H1 (cell line): Measurements from ENCODE around the gene RAD54L. TPM values are rescaled to one million over a fixed set of nuclear protein-coding genes. Genes with fewer than 3 reads are reported as not detected.

ENCODE experiments used
- CTCF ChIA-PET: fragments of 300-600 bp; sonication (Branson Sonifier 250); formaldehyde crosslinking; loops from one replicate; lab custom pipeline; 2021; ENCODE audit not compliant: partially characterized antibody; lab: Charles Lee
- POLR2A ChIA-PET: fragments of 300-600 bp; sonication (Branson Sonifier 250); formaldehyde crosslinking; loops from one replicate; lab custom pipeline; 2021; ENCODE audit warnings: inconsistent platforms; ENCODE audit not compliant: partially characterized antibody; lab: Charles Lee
- DNase-seq, 2 experiments: peaks; one replicate each; pipeline versions ENCODE4 v3.0.0 to v3.0.0-alpha.2; 2010 to 2022; ENCODE audit warnings: low spot score in 2 of 2, low read depth in 1 of 2, mixed read lengths in 1 of 2
- FAIRE-seq: peaks from 2 replicates; lab custom pipeline; 2011; peaks lifted over from hg19 to GRCh38; lab: Jason Lieb, UNC
- H2AFZ ChIP-seq: 2 replicates; pipeline ENCODE4 v1.8.1; 2012; ENCODE audit warnings: low read length, inconsistent platforms
- H2AK5ac ChIP-seq: 2 replicates; pipeline ENCODE4 v1.6.1; 2013; ENCODE audit warnings: low read depth, low read length
- H2BK120ac ChIP-seq: replicated peaks from 2 replicates; pipeline ENCODE3; 2013; ENCODE audit warnings: low read depth, low read length, inconsistent platforms
- H2BK12ac ChIP-seq: 2 replicates; pipeline ENCODE4 v1.6.1; 2013; ENCODE audit warnings: low read depth, low read length
- H2BK15ac ChIP-seq: 2 replicates; pipeline ENCODE4 v1.6.1; 2013; ENCODE audit warnings: low read length
- H2BK20ac ChIP-seq: 2 replicates; pipeline ENCODE4 v1.6.1; 2013; ENCODE audit warnings: low read length
- H2BK5ac ChIP-seq: 2 replicates; pipeline ENCODE4 v1.6.1; 2013; ENCODE audit warnings: low read depth, low read length
- H3K14ac ChIP-seq: 2 replicates; pipeline ENCODE4 v1.6.1; 2013; ENCODE audit warnings: inconsistent platforms; ENCODE audit not compliant: insufficient read length
- H3K18ac ChIP-seq: 2 replicates; pipeline ENCODE4 v1.6.1; 2013; ENCODE audit warnings: low read length; ENCODE audit errors: extremely low read depth
- H3K23ac ChIP-seq: 2 replicates; pipeline ENCODE4 v1.6.1; 2013; ENCODE audit warnings: inconsistent platforms; ENCODE audit not compliant: insufficient read length
- H3K23me2 ChIP-seq: 2 replicates; pipeline ENCODE4 v1.6.1; 2013; ENCODE audit warnings: low read depth, low read length
- H3K27ac ChIP-seq: 2 replicates; pipeline ENCODE4 v1.6.1; 2011; ENCODE audit warnings: low read depth, low read length, inconsistent platforms
- H3K27me3 ChIP-seq, 4 experiments: replicated peaks in 1 of 4; 1 replicate in 1 of 4; 2 replicates in 3 of 4; pipeline versions ENCODE4 v1.6.1 to v1.8.1; 2011 to 2013; ENCODE audit warnings: low read length in 3 of 4, mild to moderate bottlenecking in 3 of 4, inconsistent platforms in 2 of 4, mixed read lengths in 2 of 4, moderate library complexity in 1 of 4; ENCODE audit not compliant: control insufficient read depth in 3 of 4, insufficient read depth in 3 of 4; ENCODE audit errors: extremely low read depth in 1 of 4
- H3K36me3 ChIP-seq, 4 experiments: 2 replicates each; pipeline versions ENCODE4 v1.6.1 to v1.8.1; 2011 to 2013; ENCODE audit warnings: mild to moderate bottlenecking in 4 of 4, low read length in 3 of 4, moderate library complexity in 2 of 4, control low read depth in 1 of 4, inconsistent platforms in 1 of 4; ENCODE audit not compliant: insufficient read depth in 4 of 4, control insufficient read depth in 2 of 4
- H3K4ac ChIP-seq: replicated peaks from 2 replicates; pipeline ENCODE3; 2013; ENCODE audit warnings: low read length, low read depth, mixed read lengths, inconsistent platforms; ENCODE audit not compliant: insufficient read length
- H3K4me1 ChIP-seq, 4 experiments: replicated peaks in 1 of 4; 1 replicate in 1 of 4; 2 replicates in 3 of 4; pipeline versions ENCODE4 v1.6.1 to v1.8.1; 2011 to 2013; ENCODE audit warnings: low read length in 3 of 4, inconsistent platforms in 2 of 4, mixed read lengths in 1 of 4; ENCODE audit not compliant: insufficient read depth in 4 of 4, control insufficient read depth in 3 of 4
- H3K4me2 ChIP-seq, 2 experiments: 2 replicates each; pipeline versions ENCODE4 v1.6.1 to v1.8.1; 2011 to 2013; ENCODE audit warnings: low read depth in 2 of 2, low read length in 2 of 2, control low read depth in 1 of 2, inconsistent platforms in 1 of 2, mild to moderate bottlenecking in 1 of 2; ENCODE audit not compliant: insufficient read depth in 1 of 2
- H3K4me3 ChIP-seq, 4 experiments: fragments of 200-600, 300-600 bp in 1 of 4; sonication (generic), shearing (Covaris generic), sonication (Bioruptor Twin) in 1 of 4; 2 replicates each; pipeline versions ENCODE4 v1.5.1 to v1.8.1; 2011 to 2016; ENCODE audit warnings: low read length in 4 of 4, low read depth in 3 of 4, control low read depth in 2 of 4, inconsistent platforms in 2 of 4, mild to moderate bottlenecking in 2 of 4, mixed read lengths in 1 of 4, moderate library complexity in 1 of 4; ENCODE audit not compliant: insufficient read depth in 2 of 4; ENCODE audit errors: extremely low read depth in 1 of 4
- H3K56ac ChIP-seq: replicated peaks from 2 replicates; pipeline ENCODE3; 2013; ENCODE audit warnings: low read depth, mild to moderate bottlenecking, mixed read lengths, low read length, inconsistent platforms; ENCODE audit not compliant: insufficient read length
- H3K79me1 ChIP-seq: 2 replicates; pipeline ENCODE4 v1.6.1; 2013; ENCODE audit warnings: low read depth, low read length, control low read depth
- H3K79me2 ChIP-seq, 2 experiments: 2 replicates each; pipeline versions ENCODE4 v1.6.1 to v1.8.1; 2012 to 2013; ENCODE audit warnings: low read length in 2 of 2, mild to moderate bottlenecking in 2 of 2, inconsistent platforms in 1 of 2; ENCODE audit not compliant: insufficient read depth in 2 of 2, control insufficient read depth in 1 of 2
- H3K9ac ChIP-seq, 4 experiments: replicated peaks in 1 of 4; 1 replicate in 1 of 4; 2 replicates in 3 of 4; pipeline versions ENCODE4 v1.6.1 to v1.8.1; 2011 to 2013; ENCODE audit warnings: low read depth in 3 of 4, low read length in 3 of 4, control low read depth in 2 of 4, mild to moderate bottlenecking in 2 of 4, moderate library complexity in 2 of 4, inconsistent platforms in 1 of 4; ENCODE audit errors: extremely low read depth in 1 of 4
- H3K9me3 ChIP-seq, 2 experiments: 2 replicates each; pipeline versions ENCODE4 v1.6.1 to v1.8.1; 2012 to 2013; ENCODE audit warnings: mild to moderate bottlenecking in 2 of 2, moderate library complexity in 2 of 2, control low read depth in 1 of 2, inconsistent platforms in 1 of 2, low read depth in 1 of 2, low read length in 1 of 2, mixed read lengths in 1 of 2; ENCODE audit not compliant: insufficient read depth in 2 of 2
- H4K20me1 ChIP-seq, 2 experiments: replicated peaks in 1 of 2; 2 replicates each; pipeline versions ENCODE3 to v1.8.1; 2011 to 2013; ENCODE audit warnings: inconsistent platforms in 2 of 2, low read length in 2 of 2, mild to moderate bottlenecking in 1 of 2; ENCODE audit not compliant: insufficient read depth in 2 of 2, control insufficient read depth in 1 of 2
- H4K5ac ChIP-seq: 2 replicates; pipeline ENCODE4 v1.6.1; 2013; ENCODE audit warnings: low read length, low read depth, mixed read lengths, inconsistent platforms; ENCODE audit not compliant: insufficient read length
- H4K8ac ChIP-seq: 2 replicates; pipeline ENCODE4 v1.8.0; 2013; ENCODE audit warnings: mild to moderate bottlenecking, moderate library complexity, low read length, inconsistent platforms; ENCODE audit not compliant: insufficient read depth; ENCODE audit errors: extremely low read depth
- H4K91ac ChIP-seq: replicated peaks from 2 replicates; pipeline ENCODE3; 2013; ENCODE audit warnings: low read length, mixed read lengths, inconsistent platforms; ENCODE audit not compliant: insufficient read length
- HDAC2 ChIP-seq, 2 experiments: fragments of 300-600 bp in 1 of 2; sonication (generic) in 1 of 2; IDR thresholded peaks; 2 replicates each; pipeline ENCODE4 v1.6.1; 2011 to 2012; ENCODE audit warnings: low read depth in 2 of 2, low read length in 2 of 2, mild to moderate bottlenecking in 2 of 2, moderate library complexity in 2 of 2, borderline replicate concordance in 1 of 2, inconsistent platforms in 1 of 2
- POU5F1 ChIP-seq: IDR thresholded peaks from 2 replicates; pipeline ENCODE4 v1.6.1; 2011; ENCODE audit warnings: low read depth, mild to moderate bottlenecking, low read length, moderate library complexity
- ZNF274 ChIP-seq: IDR thresholded peaks from 2 replicates; pipeline ENCODE4 v1.7.0; 2012; ENCODE audit warnings: low read length, borderline replicate concordance; ENCODE audit errors: extremely low read depth
- WGBS, 2 experiments: shearing (Covaris generic) in 1 of 2; methylation state at CpG; one replicate each; pipeline versions ENCODE4 v1.1.6 to v1.1.7; 2013 to 2015; ENCODE audit warnings: low lambda C conversion rate in 2 of 2, mixed read lengths in 2 of 2, inconsistent platforms in 1 of 2, low coverage in 1 of 2, missing lambda C conversion rate in 1 of 2; ENCODE audit not compliant: insufficient replicate concordance in 2 of 2, insufficient coverage in 1 of 2, insufficient read length in 1 of 2; ENCODE audit errors: extremely low coverage in 1 of 2, missing lambda C conversion rate in 1 of 2; 5-methylcytosine and 5-hydroxymethylcytosine counted together
- polyA plus RNA-seq, 7 experiments: library from polyadenylated mRNA; depleted of rRNA in 3 of 7; stranded (reverse) in 5 of 7; unstranded in 2 of 7; fragments of >200 nt in 5 of 7; fragments of 200-250 nt in 2 of 7; gene quantifications; 1 replicate in 5 of 7; 2 replicates in 1 of 7; 4 replicates in 1 of 7; pipeline versions ENCODE4 v1.2.1 to v1.2.3, GENCODE V29; 2011 to 2013; ENCODE audit warnings: missing spikeins in 2 of 7, mixed read lengths in 2 of 7
- total RNA-seq: library from RNA; stranded (reverse); fragmentation: NEBNext Ultra II Directional; extraction: Animal tissue kit (Norgen Biotek cat#: 25700); gene quantifications from 2 replicates; pipeline ENCODE4 v1.2.1, GENCODE V29; 2021

Gene RAD54L
- total and polyA plus RNA-seq, 2 of the 8 experiments (the other 6 are each of a cell fraction or from before 2014, with no cell fraction given), result 43.5 to 50.3 TPM

- H3K23ac ChIP-seq, result no peak overlapping the region
- 34% methylated on average over 4 of the region's 4 CpGs; no CpG with 5 or more reads in 1 of the 2 experiments for WGBS, 2 experiments
- DNase-seq, result peak in 1 of 2 experiments; percentile 59
- H2AK5ac ChIP-seq, result no peak overlapping the region
- H3K14ac ChIP-seq, result no peak overlapping the region
- no peaks in the 10 kb centered on the region for H3K79me1 ChIP-seq
- H2BK120ac ChIP-seq, result no peak overlapping the region
- H3K4ac ChIP-seq, result no peak overlapping the region
- H2BK15ac ChIP-seq, result no peak overlapping the region
- peak overlapping the region; percentile 12; the same call in 1 of the 2 replicates for H2BK5ac ChIP-seq
- H3K9me3 ChIP-seq, result no peaks in the 10 kb centered on the region
- H4K8ac ChIP-seq, result no peak overlapping the region
- H2BK12ac ChIP-seq, result no peak overlapping the region; the same call in 1 of the 2 replicates
- H3K56ac ChIP-seq, result no peak overlapping the region
- H4K91ac ChIP-seq, result no peak overlapping the region
- no peak overlapping the region for H3K9ac ChIP-seq
- H2AFZ ChIP-seq, result no peak overlapping the region; the same call in 1 of the 2 replicates
- TF ChIP-seq ZNF274 (no peak), POU5F1 (0 out of 2 replicates have a peak, but pooled peaks have one; percentile 17), HDAC2 (IDR thresholded peaks at IDR 0.05; ENCODE audit: borderline replicate concordance in 1 of 2, low read depth in 2 of 2, low read length in 2 of 2) (no peak)
- H3K79me2 ChIP-seq, result no peaks in the 10 kb centered on the region
- no peak overlapping the region for H3K4me3 ChIP-seq
- no peaks in the 10 kb centered on the region for H3K36me3 ChIP-seq
- peak overlapping the region; percentile 10 to 49 for H3K4me2 ChIP-seq
- H3K18ac ChIP-seq, result peak overlapping the region; percentile 55; the same call in 1 of the 2 replicates
- no peak overlapping the region for H3K27ac ChIP-seq
- ChIA-PET POLR2A (interaction anchor here (0.6 to 1.4 kb wide), 13 partner anchors 9 to 637 kb away, joined by 3 to 6 read pairs (median 3); partner anchors contain the start of gene LURAP1), CTCF (interaction anchor here (1.1 to 5.4 kb wide), 13 partner anchors 11 to 325 kb away, joined by 3 to 55 read pairs (median 5); partner anchors contain the start of genes POMGNT1 and RAD54L)
- no peaks in the 10 kb centered on the region for H3K27me3 ChIP-seq
- peak; percentile 39 for FAIRE-seq
- 0 out of 2 replicates have a peak overlapping the region, but pooled peaks have one; percentile 80 for H2BK20ac ChIP-seq
- peaks cover 3 to 11% (median 7%) of the 10 kb centered on the region in 4 experiments; a peak in 6 of 7 replicates for H3K4me1 ChIP-seq
- no peaks in the 10 kb centered on the region for H4K20me1 ChIP-seq
- no peak overlapping the region for H4K5ac ChIP-seq
- no peaks in the 10 kb centered on the region for H3K23me2 ChIP-seq
Measured at GRCh38 chr1:46221749-46222148, 25.8 kb upstream of the RAD54L start.
